ENCODE data around the gene FBF1. TPM values are rescaled to one million over a fixed set of nuclear protein-coding genes. Genes with fewer than 3 reads are reported as not detected.

Gene FBF1
- polyA plus RNA-seq, 1 donor (not counting 4 experiments of a cell fraction or from before 2014, with no cell fraction given): 4.3 TPM

DNA sequence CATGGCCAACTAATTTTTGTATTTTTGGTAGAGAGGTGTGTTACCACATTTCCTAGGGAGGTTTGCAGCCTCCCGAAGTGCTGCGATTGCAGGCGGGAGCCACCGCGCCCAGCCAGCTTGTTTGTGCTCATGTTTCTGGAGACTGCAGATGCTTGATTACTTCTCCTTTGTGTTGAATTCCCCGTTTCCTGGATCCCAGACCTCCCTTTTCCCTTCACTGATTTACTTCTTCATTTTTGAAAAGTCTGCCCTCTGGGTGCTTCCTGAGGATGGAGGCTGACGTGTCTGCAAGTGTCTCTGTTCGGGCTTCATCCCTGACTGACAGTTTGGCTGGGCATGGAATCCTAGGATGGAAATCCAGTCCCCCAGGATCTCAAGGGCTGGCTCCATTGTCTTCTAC is 55.4 kb downstream of the FBF1 start:
- Histone ChIP-seq H2AFZ (ENCODE audit: control insufficient read depth, low read length) (no peak overlapping the region), H3K36me3 (ENCODE audit: control insufficient read depth in 2 of 2, extremely low read depth in 1 of 2, insufficient read depth in 2 of 2, low read length in 2 of 2) (no peaks in the 10 kb centered on the region), H3K27ac (ENCODE audit: control insufficient read depth, insufficient read depth, low read length) (no peak overlapping the region), H4K20me1 (ENCODE audit: control insufficient read depth, extremely low read depth, insufficient read depth, low read length) (no peaks in the 10 kb centered on the region), H3K9ac (ENCODE audit: control insufficient read depth, extremely low read depth, insufficient read depth, low read length) (no peak overlapping the region), H3K9me1 (ENCODE audit: control insufficient read depth, extremely low read depth, insufficient read depth, low read length) (no peaks in the 10 kb centered on the region), H3K4me3 (ENCODE audit: control insufficient read depth in 2 of 3, extremely low read depth in 1 of 3, insufficient read depth in 2 of 3, low read depth in 1 of 3, low read length in 3 of 3) (no peak overlapping the region), H3K4me2 (ENCODE audit: control insufficient read depth, extremely low read depth, insufficient read depth, low read depth, low read length) (no peak overlapping the region), H3K9me3 (ENCODE audit: control insufficient read depth, low read depth, low read length) (no peaks in the 10 kb centered on the region), H3K27me3 (ENCODE audit: control insufficient read depth, extremely low read depth, insufficient read depth, low read length) (peaks cover 2% of the 10 kb centered on the region), H3K4me1 (ENCODE audit: control insufficient read depth, extremely low read depth, insufficient read depth, low read length) (no peaks in the 10 kb centered on the region), H3K79me2 (ENCODE audit: control insufficient read depth, insufficient read depth, low read length) (no peaks in the 10 kb centered on the region)
- dilution Hi-C loops (cut with MboI; ENCODE audit: extremely low pct_ligation_motif_present, low sequenced_read_pairs): no loop called here
- DNase-seq (ENCODE audit: low read depth, low spot score) (no peak), FAIRE-seq (no peak)
- TF ChIP-seq EZH2 (IDR thresholded peaks at IDR 0.05; ENCODE audit: low read length): no peak
- TF ChIP-seq, protein P1, sequence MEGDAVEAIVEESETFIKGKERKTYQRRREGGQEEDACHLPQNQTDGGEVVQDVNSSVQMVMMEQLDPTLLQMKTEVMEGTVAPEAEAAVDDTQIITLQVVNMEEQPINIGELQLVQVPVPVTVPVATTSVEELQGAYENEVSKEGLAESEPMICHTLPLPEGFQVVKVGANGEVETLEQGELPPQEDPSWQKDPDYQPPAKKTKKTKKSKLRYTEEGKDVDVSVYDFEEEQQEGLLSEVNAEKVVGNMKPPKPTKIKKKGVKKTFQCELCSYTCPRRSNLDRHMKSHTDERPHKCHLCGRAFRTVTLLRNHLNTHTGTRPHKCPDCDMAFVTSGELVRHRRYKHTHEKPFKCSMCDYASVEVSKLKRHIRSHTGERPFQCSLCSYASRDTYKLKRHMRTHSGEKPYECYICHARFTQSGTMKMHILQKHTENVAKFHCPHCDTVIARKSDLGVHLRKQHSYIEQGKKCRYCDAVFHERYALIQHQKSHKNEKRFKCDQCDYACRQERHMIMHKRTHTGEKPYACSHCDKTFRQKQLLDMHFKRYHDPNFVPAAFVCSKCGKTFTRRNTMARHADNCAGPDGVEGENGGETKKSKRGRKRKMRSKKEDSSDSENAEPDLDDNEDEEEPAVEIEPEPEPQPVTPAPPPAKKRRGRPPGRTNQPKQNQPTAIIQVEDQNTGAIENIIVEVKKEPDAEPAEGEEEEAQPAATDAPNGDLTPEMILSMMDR (optimal IDR thresholded peaks at IDR 0.05 in 1 of 3, IDR thresholded peaks at IDR 0.05 in 1 of 3, conservative IDR thresholded peaks at IDR 0.05 in 1 of 3; ENCODE audit: extremely low read depth in 1 of 3, insufficient read depth in 2 of 3, low read length in 3 of 3): no peak

DNA sequence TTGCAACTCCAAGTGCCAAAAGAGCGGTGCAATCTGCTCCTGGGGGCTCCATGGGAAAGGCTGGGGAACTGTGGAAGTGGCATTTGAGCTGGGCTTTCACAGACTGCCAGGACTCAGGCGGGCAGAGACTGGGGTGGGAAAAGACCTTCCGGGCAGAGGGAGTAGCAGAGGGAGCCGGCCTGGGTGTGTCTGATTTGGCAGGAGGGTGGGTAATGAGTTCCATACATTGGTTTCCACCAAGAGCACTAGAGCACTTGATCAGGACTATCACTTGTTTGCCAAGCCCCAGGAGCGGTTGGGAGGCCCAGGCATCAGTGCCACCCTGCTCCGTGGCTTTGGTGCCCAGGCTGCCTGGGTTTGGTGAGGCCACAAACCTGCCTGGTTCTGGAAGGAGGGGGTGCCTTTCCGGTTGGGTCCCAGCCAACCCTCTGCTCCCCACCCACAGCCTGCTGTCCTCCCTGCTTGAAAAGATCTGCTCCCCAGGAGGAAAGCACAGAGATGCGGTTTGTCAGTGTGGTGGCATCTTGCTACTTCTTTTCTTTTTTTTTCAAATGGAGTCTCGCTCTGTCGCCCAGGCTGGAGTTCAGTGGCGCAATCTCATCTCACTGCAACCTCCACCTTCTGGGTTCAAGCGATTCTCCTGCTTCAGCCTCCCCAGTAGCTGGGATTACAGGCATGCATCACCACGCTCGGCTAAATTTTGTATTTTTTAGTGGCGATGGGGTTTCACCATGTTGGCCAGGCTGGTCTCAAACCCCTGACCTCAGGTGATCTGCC is 59.0 kb downstream of the FBF1 start:
- Histone ChIP-seq H3K9ac (ENCODE audit: control insufficient read depth, extremely low read depth, insufficient read depth, low read length) (no peak overlapping the region), H3K4me3 (ENCODE audit: control insufficient read depth in 2 of 3, extremely low read depth in 1 of 3, insufficient read depth in 2 of 3, low read depth in 1 of 3, low read length in 3 of 3) (no peak overlapping the region), H3K27ac (ENCODE audit: control insufficient read depth, insufficient read depth, low read length) (no peak overlapping the region), H3K4me2 (ENCODE audit: control insufficient read depth, extremely low read depth, insufficient read depth, low read depth, low read length) (no peak overlapping the region), H3K9me1 (ENCODE audit: control insufficient read depth, extremely low read depth, insufficient read depth, low read length) (no peaks in the 10 kb centered on the region), H3K36me3 (ENCODE audit: control insufficient read depth in 2 of 2, extremely low read depth in 1 of 2, insufficient read depth in 2 of 2, low read length in 2 of 2) (no peaks in the 10 kb centered on the region), H3K9me3 (ENCODE audit: control insufficient read depth, low read depth, low read length) (no peaks in the 10 kb centered on the region), H3K79me2 (ENCODE audit: control insufficient read depth, insufficient read depth, low read length) (no peaks in the 10 kb centered on the region), H4K20me1 (ENCODE audit: control insufficient read depth, extremely low read depth, insufficient read depth, low read length) (no peaks in the 10 kb centered on the region), H3K4me1 (ENCODE audit: control insufficient read depth, extremely low read depth, insufficient read depth, low read length) (peaks cover 12% of the 10 kb centered on the region), H3K27me3 (ENCODE audit: control insufficient read depth, extremely low read depth, insufficient read depth, low read length) (peaks cover 2% of the 10 kb centered on the region), H2AFZ (ENCODE audit: control insufficient read depth, low read length) (no peak overlapping the region)
- FAIRE-seq: no peak
- DNase-seq (ENCODE audit: low read depth, low spot score): no peak
- TF ChIP-seq EZH2 (IDR thresholded peaks at IDR 0.05; ENCODE audit: low read length): no peak
- TF ChIP-seq, protein P1 (optimal IDR thresholded peaks at IDR 0.05 in 1 of 3, IDR thresholded peaks at IDR 0.05 in 1 of 3, conservative IDR thresholded peaks at IDR 0.05 in 1 of 3; ENCODE audit: extremely low read depth in 1 of 3, insufficient read depth in 2 of 3, low read length in 3 of 3): no peak
- dilution Hi-C loops (cut with MboI; ENCODE audit: extremely low pct_ligation_motif_present, low sequenced_read_pairs): no loop called here

All from keratinocyte (primary cell).